ENCODE results near the gene SLCO1A2.

SLCO1A2 gene

GRCh38 chr12:21330682-21331253 lies 3.9 kb downstream of the SLCO1A2 start:
- in situ Hi-C loops (cut with MboI; ENCODE audit: low sequenced_read_pairs), result no loop called here

- in situ Hi-C loops (cut with MboI; ENCODE audit: low sequenced_read_pairs), result no loop called here
These were observed 6.1 kb downstream of the SLCO1A2 start for GRCh38 chr12:21328578-21328977.

- in situ Hi-C loops (cut with MboI; ENCODE audit: low sequenced_read_pairs), result no loop called here
These were observed 10.2 kb downstream of the SLCO1A2 start for GRCh38 chr12:21324551-21324950.

- in situ Hi-C loops (cut with MboI; ENCODE audit: low sequenced_read_pairs), result no loop called here
These were observed 11.0 kb downstream of the SLCO1A2 start for GRCh38 chr12:21323736-21324135.

- in situ Hi-C loops (cut with MboI; ENCODE audit: low sequenced_read_pairs), result no loop called here
These were observed 25.9 kb downstream of the SLCO1A2 start for GRCh38 chr12:21308785-21309184.

GRCh38 chr12:21305661-21306060 lies 29.1 kb downstream of the SLCO1A2 start:
- in situ Hi-C loops (cut with MboI; ENCODE audit: low sequenced_read_pairs), result no loop called here

- in situ Hi-C loops (cut with MboI; ENCODE audit: low sequenced_read_pairs), result no loop called here
These were observed 34.1 kb downstream of the SLCO1A2 start for GRCh38 chr12:21300632-21301031.

GRCh38 chr12:21296751-21297406 lies 37.8 kb downstream of the SLCO1A2 start:
- in situ Hi-C loops (cut with MboI; ENCODE audit: low sequenced_read_pairs), result no loop called here

- in situ Hi-C loops (cut with MboI; ENCODE audit: low sequenced_read_pairs), result no loop called here
These were observed 38.4 kb downstream of the SLCO1A2 start for GRCh38 chr12:21296348-21296747.

GRCh38 chr12:21294176-21294575 lies 40.5 kb downstream of the SLCO1A2 start:
- in situ Hi-C loops (cut with MboI; ENCODE audit: low sequenced_read_pairs), result no loop called here

- in situ Hi-C loops (cut with MboI; ENCODE audit: low sequenced_read_pairs), result no loop called here
These were observed 42.6 kb downstream of the SLCO1A2 start for GRCh38 chr12:21292111-21292510.

GRCh38 chr12:21289698-21290097 lies 45.0 kb downstream of the SLCO1A2 start:
- in situ Hi-C loops (cut with MboI; ENCODE audit: low sequenced_read_pairs), result no loop called here

- in situ Hi-C loops (cut with MboI; ENCODE audit: low sequenced_read_pairs), result no loop called here
These were observed 57.9 kb downstream of the SLCO1A2 start for GRCh38 chr12:21276826-21277225.

- in situ Hi-C loops (cut with MboI; ENCODE audit: low sequenced_read_pairs), result no loop called here
These were observed 68.8 kb downstream of the SLCO1A2 start for GRCh38 chr12:21265932-21266331.

GRCh38 chr12:21264232-21264631 lies 70.5 kb downstream of the SLCO1A2 start:
- in situ Hi-C loops (cut with MboI; ENCODE audit: low sequenced_read_pairs), result no loop called here

GRCh38 chr12:21257172-21257571 lies 77.5 kb downstream of the SLCO1A2 start:
- in situ Hi-C loops (cut with MboI; ENCODE audit: low sequenced_read_pairs), result no loop called here

- in situ Hi-C loops (cut with MboI; ENCODE audit: low sequenced_read_pairs), result no loop called here
These were observed 82.6 kb downstream of the SLCO1A2 start for GRCh38 chr12:21252070-21252469.

GRCh38 chr12:21248679-21249078 lies 86.0 kb downstream of the SLCO1A2 start:
- in situ Hi-C loops (cut with MboI; ENCODE audit: low sequenced_read_pairs), result no loop called here

GRCh38 chr12:21239866-21240265 lies 94.9 kb downstream of the SLCO1A2 start:
- in situ Hi-C loops (cut with MboI; ENCODE audit: low sequenced_read_pairs), result no loop called here

- in situ Hi-C loops (cut with MboI; ENCODE audit: low sequenced_read_pairs), result no loop called here
These were observed 100.3 kb downstream of the SLCO1A2 start for GRCh38 chr12:21234395-21234794.

- in situ Hi-C loops (cut with MboI; ENCODE audit: low sequenced_read_pairs), result no loop called here
These were observed 110.8 kb downstream of the SLCO1A2 start for GRCh38 chr12:21223930-21224329.

GRCh38 chr12:21221778-21222177 lies 112.9 kb downstream of the SLCO1A2 start:
- in situ Hi-C loops (cut with MboI; ENCODE audit: low sequenced_read_pairs), result no loop called here

- in situ Hi-C loops (cut with MboI; ENCODE audit: low sequenced_read_pairs), result no loop called here
These were observed 113.6 kb downstream of the SLCO1A2 start for GRCh38 chr12:21221072-21221471.
